Measurements from ENCODE around the gene MAGEA4.
"Not testable (repeated sequence)": the region's sequence is repeated elsewhere in the genome, so short reads cannot be mapped to it uniquely, and the experiment has no call there.

The MAGEA4 gene

DNA sequence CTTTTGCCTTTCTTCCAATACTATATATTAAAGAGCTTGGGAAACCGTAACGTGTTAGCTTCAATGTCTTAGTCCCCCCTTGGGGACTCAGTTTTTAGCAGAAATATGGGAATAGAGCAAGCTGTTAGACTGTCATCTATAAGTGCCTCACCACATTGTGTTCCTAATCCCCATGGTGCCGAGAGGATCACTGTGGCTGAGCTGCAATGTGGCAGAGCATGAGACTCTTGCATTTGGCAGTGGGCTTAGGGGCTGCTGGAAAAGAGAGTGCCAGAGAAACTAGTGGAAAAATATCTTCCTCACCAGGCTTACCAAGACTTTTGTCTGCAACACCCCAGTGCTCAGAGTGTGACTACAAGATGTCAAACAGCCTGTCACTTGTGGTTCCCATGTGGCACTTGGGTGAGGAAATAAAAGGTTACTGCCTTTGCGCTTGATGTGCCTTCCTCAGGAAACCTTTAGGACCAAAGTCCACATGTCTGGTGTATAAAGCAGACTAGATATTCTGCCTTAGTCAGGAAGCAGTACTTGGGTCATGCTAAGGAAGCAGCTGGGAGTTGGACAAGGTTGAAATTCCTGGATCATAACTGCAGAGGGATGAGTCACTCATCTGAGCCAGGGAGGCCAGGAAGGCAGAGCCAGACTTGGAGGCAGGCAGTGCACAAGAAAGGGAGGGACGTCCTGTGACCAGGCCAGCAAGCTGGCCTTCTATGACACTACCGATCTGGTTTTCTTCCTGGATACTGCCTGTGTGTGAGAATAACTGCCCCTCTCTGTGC is 9.7 kb upstream of the MAGEA4 start:
- H3K9me3 ChIP-seq (ENCODE audit: severe bottlenecking): no peaks in the 10 kb centered on the region
- peak; percentile 65 for DNase-seq
- H3K27ac ChIP-seq: peak overlapping the region; percentile 31
- no peak overlapping the region for H3K4me3 ChIP-seq (ENCODE audit: low read depth, low read length)
- H3K36me3 ChIP-seq: no peaks in the 10 kb centered on the region
- TF ChIP-seq, protein P1, sequence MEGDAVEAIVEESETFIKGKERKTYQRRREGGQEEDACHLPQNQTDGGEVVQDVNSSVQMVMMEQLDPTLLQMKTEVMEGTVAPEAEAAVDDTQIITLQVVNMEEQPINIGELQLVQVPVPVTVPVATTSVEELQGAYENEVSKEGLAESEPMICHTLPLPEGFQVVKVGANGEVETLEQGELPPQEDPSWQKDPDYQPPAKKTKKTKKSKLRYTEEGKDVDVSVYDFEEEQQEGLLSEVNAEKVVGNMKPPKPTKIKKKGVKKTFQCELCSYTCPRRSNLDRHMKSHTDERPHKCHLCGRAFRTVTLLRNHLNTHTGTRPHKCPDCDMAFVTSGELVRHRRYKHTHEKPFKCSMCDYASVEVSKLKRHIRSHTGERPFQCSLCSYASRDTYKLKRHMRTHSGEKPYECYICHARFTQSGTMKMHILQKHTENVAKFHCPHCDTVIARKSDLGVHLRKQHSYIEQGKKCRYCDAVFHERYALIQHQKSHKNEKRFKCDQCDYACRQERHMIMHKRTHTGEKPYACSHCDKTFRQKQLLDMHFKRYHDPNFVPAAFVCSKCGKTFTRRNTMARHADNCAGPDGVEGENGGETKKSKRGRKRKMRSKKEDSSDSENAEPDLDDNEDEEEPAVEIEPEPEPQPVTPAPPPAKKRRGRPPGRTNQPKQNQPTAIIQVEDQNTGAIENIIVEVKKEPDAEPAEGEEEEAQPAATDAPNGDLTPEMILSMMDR (IDR thresholded peaks at IDR 0.05; ENCODE audit: low read depth, low read length): no peak
- peaks cover 2% of the 10 kb centered on the region for H3K27me3 ChIP-seq (ENCODE audit: insufficient read depth, low read depth, severe bottlenecking)

DNA sequence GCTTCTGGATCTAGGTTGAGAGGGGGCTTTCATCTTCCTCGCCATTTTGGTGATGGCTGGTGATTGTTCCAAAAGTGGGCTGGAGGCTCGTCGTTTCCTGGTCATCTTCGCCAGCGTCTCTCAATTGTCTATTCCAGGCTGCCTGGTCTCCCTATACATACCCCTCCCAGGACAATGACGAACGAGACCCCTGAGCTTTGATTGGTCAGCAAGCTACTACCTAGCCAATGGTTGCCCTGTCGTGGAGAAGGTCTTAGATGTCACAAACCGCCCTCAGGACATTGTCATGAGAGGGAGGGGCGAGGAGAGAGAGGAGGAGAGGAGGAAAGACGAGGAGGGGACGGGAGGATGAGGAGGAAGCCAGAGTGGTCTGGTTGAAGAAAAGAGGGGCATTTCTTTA is 7.7 kb upstream of the MAGEA4 start:
- no peak overlapping the region for H3K27ac ChIP-seq
- no peaks in the 10 kb centered on the region for H3K9me3 ChIP-seq (ENCODE audit: severe bottlenecking)
- H3K4me3 ChIP-seq (ENCODE audit: low read depth, low read length): no peak overlapping the region
- H3K36me3 ChIP-seq: no peaks in the 10 kb centered on the region
- H3K27me3 ChIP-seq (ENCODE audit: insufficient read depth, low read depth, severe bottlenecking): peaks cover 2% of the 10 kb centered on the region
- DNase-seq: no peak
- TF ChIP-seq, protein P1 (IDR thresholded peaks at IDR 0.05; ENCODE audit: low read depth, low read length): no peak

DNA sequence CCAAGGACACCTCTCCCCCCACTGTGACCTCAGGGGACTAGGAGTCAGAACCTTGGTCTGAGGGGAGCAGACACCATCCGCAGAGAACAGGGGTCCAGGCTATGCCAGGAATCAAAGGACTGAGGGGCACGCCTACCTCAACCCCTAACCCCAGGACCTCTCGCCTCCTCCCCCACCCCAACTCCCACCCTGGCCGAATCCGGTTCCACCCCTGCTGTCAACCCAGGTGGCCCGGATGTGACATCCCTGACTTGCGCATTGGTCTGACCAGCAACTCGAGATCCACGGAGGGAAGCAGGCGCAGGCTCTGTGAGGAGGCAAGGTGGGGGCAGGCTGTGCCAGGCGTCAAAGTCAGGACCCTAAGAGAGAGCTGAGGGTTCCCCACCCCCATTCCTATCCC is 468 bp upstream of the MAGEA4 start:
- Histone ChIP-seq H3K4me3 (ENCODE audit: low read depth, low read length) (no peak overlapping the region), H3K27me3 (ENCODE audit: insufficient read depth, low read depth, severe bottlenecking) (peaks cover 2% of the 10 kb centered on the region), H3K27ac (no peak overlapping the region), H3K36me3 (no peaks in the 10 kb centered on the region), H3K9me3 (ENCODE audit: severe bottlenecking) (no peaks in the 10 kb centered on the region)
- DNase-seq: no peak
- TF ChIP-seq, protein P1 (IDR thresholded peaks at IDR 0.05; ENCODE audit: low read depth, low read length): no peak

DNA sequence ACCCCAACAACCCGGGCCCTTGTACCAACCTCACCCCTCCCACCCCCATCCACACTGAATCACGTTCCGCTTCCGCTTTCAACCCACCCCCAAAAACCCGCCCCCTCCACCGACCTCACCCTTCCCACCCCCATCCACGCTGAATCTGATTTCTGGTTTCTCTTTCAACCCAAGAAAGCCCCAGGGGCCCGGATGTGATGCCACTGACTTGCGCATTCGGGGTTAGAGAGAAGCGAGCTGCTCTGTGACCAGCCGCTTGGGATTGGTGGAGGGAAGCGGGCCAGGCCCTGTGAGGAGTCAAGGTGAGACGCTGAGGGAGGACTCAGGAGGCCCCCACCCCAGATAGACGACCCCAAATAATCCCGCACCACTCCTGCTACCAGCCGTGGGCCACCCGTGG is 6.0 kb downstream of the MAGEA4 start:
- H3K27ac ChIP-seq; H3K27me3 ChIP-seq (ENCODE audit: insufficient read depth, low read depth, severe bottlenecking): not testable (repeated sequence)

DNA sequence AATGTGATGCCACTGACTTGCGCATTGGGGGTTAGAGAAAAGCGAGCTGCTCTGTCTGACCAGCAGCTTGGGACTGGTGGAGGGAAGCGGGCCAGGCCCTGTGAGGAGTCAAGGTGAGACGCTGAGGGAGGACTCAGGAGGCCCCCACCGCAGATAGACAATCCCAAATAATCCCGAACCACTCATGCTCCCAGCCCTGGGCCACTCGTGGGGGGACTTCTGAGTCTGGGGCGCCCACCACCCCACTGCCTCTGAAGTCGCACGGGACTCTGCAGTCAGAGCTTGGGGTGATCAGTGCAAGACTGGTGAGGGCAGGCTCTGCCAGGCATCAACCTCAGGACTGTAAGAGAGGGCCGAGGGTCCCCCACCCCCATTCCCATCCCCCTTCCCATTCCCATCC is 6.9 kb downstream of the MAGEA4 start:
- Histone ChIP-seq H3K27ac (no peak overlapping the region), H3K36me3 (no peaks in the 10 kb centered on the region), H3K27me3 (ENCODE audit: insufficient read depth, low read depth, severe bottlenecking) (no peaks in the 10 kb centered on the region), H3K9me3 (ENCODE audit: severe bottlenecking) (no peaks in the 10 kb centered on the region), H3K4me3 (ENCODE audit: low read depth, low read length) (no peak overlapping the region)
- TF ChIP-seq, protein P1 (IDR thresholded peaks at IDR 0.05; ENCODE audit: low read depth, low read length): no peak
- DNase-seq: no peak

More for the DNA sequence above, 6.0 kb downstream of the MAGEA4 start:
- DNase-seq; H3K9me3 ChIP-seq (ENCODE audit: severe bottlenecking); H3K36me3 ChIP-seq; H3K4me3 ChIP-seq (ENCODE audit: low read depth, low read length): not testable (repeated sequence)

DNA sequence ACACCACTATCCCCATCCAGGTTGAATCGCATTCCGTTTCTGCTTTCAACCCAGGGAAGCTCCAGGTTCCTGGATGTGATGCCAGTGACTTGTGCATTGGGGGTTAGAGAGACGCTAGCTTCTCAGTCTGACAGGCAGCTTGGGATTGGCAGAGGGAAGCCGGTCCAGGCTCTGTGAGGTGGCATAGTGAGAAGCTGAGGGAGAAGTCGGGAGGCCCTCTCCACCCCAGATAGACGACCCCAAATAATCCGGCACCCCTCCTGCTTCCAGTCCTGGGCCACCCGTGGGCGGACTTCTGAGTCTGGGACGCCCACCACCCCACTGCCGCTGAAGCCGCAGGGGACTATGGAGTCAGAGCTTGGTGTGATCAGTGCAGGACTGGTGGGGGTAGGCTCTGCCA is 7.4 kb downstream of the MAGEA4 start:
- H3K9me3 ChIP-seq (ENCODE audit: severe bottlenecking): no peaks in the 10 kb centered on the region
- H3K27ac ChIP-seq: no peak overlapping the region
- no peaks in the 10 kb centered on the region for H3K27me3 ChIP-seq (ENCODE audit: insufficient read depth, low read depth, severe bottlenecking)
- H3K4me3 ChIP-seq (ENCODE audit: low read depth, low read length): no peak overlapping the region
- H3K36me3 ChIP-seq: no peaks in the 10 kb centered on the region
- TF ChIP-seq, protein P1 (IDR thresholded peaks at IDR 0.05; ENCODE audit: low read depth, low read length): no peak
- DNase-seq: no peak

Measured in WERI-Rb-1 (cell line).